Stimulated activated CD4-positive, alpha-beta T cell treated with anti-CD3 and anti-CD28 coated beads, Interleukin-1b, Interleukin-23, amount 100 ng/mL, for 24 hours (primary cell): ENCODE results near the gene SGIP1.

Experiments used
- DNase-seq, 4 experiments: peaks; one replicate each; pipeline ENCODE4 v3.0.0-alpha.2; 2020; ENCODE audit warnings: low read depth in 4 of 4, low spot score in 1 of 4

SGIP1 gene

GRCh38 chr1:66599899-66600737, 66.2 kb downstream of the SGIP1 start:
- DNase-seq: no peak

DNA sequence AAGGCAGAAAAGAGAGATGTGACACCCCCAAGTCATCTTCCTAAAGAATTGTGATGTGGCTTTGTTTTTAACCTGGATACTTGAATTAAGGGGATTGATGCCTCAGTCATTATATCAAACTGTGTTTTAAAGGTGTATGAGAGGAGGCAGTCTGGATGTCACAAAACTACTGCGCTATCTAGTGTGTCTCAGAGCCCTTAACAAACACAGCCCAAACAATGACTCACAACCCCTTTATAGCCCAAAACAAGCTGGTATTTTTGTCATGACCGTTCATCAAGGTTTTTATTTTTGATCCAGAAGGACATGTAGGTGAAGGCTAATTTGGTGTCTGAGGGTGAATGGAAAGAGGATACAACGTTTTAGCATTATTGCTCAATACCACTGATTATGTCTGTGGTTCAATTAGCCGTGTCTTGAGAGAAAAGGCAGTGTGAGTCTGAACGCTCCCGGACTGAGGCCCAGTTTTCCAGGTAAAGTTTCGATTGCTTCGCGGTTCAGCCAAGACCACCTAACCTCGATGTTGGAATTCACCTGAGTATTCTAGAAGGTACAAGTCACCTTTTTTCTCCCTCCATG, 71.6 kb downstream of the SGIP1 start:
- no peak for DNase-seq

DNA sequence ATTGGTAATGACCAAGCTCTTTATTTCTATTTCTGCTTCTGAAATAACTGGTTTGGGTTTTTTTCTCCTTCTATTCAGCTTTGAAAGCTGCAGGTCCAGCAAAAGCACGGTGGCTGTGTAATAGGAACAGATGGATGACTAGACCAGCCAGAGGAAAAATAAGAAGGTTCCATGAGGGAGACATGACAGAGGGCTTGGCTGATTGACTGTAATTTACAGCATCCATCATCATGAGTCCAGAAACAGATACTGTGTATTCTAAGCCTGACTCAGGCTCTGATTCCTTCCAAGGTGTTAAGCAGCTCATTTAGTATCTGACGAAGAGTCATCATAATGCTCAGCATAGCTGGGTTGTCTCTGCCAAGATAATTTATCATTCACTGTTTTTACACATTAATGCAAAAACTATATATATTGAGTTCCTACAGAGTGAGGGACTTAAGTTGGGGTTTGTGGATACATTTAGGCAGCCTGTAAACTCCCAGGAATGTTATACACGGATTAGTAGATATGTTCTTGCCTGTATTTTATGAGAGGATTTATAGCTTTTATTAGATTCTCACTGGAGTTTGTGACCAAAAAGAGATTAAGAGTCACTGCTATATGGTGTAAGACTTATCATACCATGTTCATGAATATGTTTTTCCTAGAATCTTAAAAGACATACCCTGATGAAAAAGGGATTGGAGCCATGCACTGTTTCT, 72.6 kb downstream of the SGIP1 start:
- no peak for DNase-seq

- DNase-seq: no peak
These were observed 73.5 kb downstream of the SGIP1 start for GRCh38 chr1:66607458-66607857.

DNA sequence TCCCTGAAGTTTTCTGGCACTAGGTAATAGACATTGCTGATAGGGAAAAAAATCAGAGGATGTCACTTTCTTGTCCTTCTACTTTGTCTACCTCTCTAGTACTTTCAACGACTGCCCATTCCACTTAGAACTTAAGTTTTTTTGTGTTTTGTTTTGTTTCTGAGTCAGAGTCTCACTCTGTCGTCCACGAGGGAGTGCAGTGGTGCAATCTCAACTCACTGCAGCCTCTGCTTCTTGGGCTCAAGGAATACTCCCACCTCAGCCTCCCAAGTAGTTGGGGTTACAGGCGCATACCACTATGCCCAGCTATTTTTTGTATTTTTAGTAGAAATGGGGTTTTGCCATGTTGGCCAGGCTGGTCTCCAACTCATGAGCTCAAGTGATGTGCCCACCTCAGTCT, 79.2 kb downstream of the SGIP1 start:
- no peak for DNase-seq

DNA sequence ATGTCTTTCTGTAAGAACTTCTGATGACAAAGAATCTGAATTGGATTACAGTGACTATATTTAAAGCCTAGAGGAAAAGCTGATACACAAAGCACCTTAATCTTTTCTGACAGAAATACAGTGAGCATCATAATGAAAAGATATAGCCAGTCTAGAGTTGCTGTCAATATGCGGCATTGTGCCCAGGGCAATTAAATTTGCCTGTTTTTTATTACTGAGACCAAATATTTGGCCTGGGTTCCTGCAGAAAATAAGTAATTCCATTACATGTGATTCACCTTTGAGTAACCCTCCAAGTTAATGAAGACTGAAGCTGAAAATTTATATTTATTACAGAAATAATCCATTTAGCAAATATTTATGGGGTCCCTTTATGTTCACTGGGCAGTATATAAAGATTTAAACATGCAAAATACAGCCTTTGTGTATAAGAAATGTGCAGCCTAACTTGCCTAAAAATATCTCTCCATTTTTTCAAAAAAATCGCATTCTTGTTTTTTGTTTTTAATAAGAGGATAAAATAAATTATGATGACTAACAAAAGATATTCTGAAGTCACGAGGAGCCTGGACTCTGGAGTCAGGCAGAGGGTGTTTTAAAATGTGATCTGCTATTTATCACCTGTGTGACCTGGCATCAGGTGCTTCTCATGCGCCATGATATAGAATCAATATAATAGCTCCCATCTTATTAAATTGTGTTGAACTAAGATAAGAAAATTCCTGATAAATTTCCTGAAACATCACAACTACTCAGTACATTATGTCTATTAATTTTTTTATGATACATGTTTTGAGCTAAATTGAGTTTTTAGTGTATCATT, 83.6 kb downstream of the SGIP1 start:
- no peak for DNase-seq

GRCh38 chr1:66618390-66618789, 84.4 kb downstream of the SGIP1 start:
- no peak for DNase-seq

- DNase-seq: no peak
These were observed 89.9 kb downstream of the SGIP1 start for GRCh38 chr1:66623812-66624211.

DNA sequence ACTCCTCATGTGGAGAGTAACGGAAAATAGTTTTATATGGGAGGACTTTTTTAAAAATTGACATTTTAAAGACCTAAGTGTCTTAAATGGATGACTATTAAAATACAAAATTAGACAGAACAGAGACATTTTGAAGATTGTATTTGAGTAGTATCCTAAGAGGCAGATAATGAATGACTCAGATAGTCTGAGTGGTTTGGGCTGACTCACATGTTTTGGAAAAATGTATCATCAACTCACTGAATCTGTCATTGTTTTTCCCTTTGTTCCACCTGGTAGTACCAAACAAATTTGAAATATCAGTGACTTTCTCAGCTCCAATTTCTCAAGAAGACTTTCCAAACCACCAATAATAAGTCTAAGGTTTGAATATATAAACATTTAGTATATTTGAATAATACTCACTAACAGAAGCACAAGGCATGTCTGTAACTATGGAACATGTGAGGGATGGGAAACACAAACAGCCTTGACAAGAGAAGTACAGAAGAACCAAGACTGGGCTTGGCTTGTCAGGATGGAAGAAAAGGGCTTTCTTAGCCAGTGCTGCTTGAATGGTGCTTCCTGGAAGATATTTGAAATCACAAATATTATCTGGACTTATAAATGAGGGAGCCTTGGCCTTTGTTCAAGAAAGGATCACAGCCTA, 90.6 kb downstream of the SGIP1 start:
- no peak for DNase-seq

DNA sequence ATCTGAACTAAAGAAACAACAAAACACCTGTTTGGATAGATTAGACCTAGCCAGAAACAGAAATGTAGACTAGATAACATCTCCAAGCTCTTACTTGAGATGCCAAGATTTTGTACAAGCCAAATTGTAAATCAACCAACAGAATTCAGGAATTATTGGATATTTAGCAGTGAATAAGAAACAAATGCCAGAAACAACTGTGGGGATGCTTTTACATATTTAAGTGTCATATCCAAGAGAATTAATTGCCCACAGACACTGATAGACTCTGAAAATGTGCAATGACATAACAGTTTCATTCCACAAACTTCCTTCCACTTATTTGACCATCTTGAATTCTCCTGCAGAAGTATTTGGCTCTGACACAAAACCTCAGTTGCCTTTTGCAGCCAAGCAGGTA, 92.3 kb downstream of the SGIP1 start:
- no peak for DNase-seq

- no peak for DNase-seq
These were observed 95.0 kb downstream of the SGIP1 start for GRCh38 chr1:66628926-66629325.

DNA sequence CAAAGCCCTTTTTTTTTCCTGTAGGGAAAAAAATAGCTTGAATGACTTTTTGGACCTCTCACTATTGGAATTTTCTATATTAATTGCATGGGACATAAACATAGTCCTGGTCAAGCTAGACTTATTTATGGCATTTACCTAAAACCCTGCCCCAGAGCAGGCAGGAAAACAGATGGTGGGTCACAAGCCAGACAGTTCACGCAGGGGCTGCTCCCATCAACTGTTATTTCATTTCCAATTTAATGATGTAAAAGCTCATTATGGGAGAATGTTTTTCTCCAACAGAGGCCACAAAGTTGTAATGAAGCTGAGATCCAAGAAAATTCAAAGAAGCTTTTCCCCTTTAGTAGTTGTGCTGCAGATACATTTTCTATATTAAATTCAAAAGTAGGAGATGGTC, 99.2 kb downstream of the SGIP1 start:
- DNase-seq: no peak

GRCh38 chr1:66637146-66637545, 103.2 kb downstream of the SGIP1 start:
- no peak for DNase-seq

DNA sequence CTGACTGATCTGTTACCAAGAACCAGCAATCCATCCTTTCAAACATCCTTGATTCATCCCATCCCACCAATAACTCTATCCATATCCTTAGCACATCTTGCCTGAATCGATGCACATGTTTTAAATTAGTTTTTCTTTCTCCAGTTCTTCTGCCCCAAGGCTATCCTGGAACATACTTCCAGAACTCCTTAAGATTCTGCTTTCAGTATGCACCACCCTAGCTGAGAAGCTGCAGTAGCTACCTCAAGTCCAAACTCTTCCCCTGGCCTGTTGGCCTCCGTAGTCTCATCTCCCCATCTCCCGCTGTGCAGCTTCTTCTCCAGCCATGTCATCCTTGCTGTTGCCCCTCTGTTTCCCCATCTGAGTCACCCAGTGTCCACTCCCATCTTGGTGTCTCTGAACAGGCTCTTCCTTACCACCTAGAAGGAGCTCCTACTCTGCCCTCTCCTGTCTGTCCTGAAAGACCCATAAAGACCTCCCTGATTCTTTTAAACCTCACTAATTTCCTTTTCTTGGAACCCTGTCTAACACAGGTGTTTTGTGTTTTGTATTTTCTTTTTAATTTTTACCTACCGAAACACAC, 108.0 kb downstream of the SGIP1 start:
- no peak for DNase-seq

GRCh38 chr1:66642992-66643391, 109.0 kb downstream of the SGIP1 start:
- DNase-seq: no peak

- no peak for DNase-seq
These were observed 110.4 kb downstream of the SGIP1 start for GRCh38 chr1:66644331-66644730.

GRCh38 chr1:66648901-66649595, 115.1 kb downstream of the SGIP1 start:
- no peak for DNase-seq

DNA sequence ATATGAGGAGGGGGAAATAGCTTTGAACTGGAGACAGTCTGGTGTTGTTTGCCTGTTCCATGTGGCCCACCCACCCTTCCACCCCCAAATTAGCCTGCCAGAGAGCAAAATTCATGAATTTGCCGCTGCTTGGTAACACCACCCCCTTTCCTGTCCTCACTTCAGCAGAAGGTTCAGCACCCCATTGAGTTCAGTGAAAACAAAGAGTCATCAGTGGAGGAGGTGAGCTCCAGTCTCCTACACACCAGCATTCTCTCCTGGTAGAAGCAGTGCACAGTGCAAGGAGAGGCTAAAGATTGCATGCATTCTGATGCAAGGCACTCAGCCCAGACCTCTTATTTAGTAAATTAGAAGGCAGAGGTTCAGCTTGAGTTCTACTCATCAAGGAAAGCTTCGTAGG, 118.6 kb downstream of the SGIP1 start:
- no peak for DNase-seq

DNA sequence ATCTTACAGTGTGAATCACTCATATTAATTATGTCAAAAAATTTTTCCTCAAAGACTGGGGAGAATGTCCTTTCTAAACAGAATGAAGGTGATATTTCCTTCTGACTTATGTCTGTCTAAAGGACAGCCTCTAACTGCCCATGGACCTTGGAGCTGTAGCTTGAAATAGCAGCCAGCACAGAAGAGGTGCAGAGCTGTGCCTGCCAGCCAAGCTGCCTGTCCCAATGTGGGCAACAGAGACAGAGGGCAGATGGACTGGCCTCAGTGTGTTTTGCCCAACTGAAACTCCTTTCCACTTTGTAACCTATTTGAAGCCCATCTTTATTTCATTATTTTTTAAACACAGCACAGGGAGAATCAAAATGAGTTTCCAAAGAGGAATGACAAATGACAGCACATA, 120.7 kb downstream of the SGIP1 start:
- no peak for DNase-seq

- no peak for DNase-seq
These were observed 137.5 kb downstream of the SGIP1 start for GRCh38 chr1:66671455-66671854.
